NB4 (cell line): ENCODE results near the gene POU4F1.

Source experiments
- DNase-seq: peaks from one replicate; pipeline ENCODE4 v3.0.0; 2010; ENCODE audit warnings: low read depth
- H3K4me3 ChIP-seq: one replicate; pipeline ENCODE4 v1.5.1; 2011; ENCODE audit warnings: mild to moderate bottlenecking, low read depth, low read length, moderate library complexity
- CTCF ChIP-seq: IDR thresholded peaks from one replicate; pipeline ENCODE4 v1.5.1; 2012; ENCODE audit warnings: low read depth, low read length
- MAX ChIP-seq: IDR thresholded peaks from 2 replicates; pipeline ENCODE4 v1.6.1; 2011; ENCODE audit warnings: low read depth, low read length
- MYC ChIP-seq: IDR thresholded peaks from 2 replicates; pipeline ENCODE4 v1.6.1; 2011; ENCODE audit warnings: low read depth, low read length
- POLR2A ChIP-seq: IDR thresholded peaks from 2 replicates; pipeline ENCODE4 v1.6.1; 2011; ENCODE audit warnings: mild to moderate bottlenecking; ENCODE audit not compliant: insufficient read length; ENCODE audit errors: extremely low read depth

POU4F1 gene

DNA sequence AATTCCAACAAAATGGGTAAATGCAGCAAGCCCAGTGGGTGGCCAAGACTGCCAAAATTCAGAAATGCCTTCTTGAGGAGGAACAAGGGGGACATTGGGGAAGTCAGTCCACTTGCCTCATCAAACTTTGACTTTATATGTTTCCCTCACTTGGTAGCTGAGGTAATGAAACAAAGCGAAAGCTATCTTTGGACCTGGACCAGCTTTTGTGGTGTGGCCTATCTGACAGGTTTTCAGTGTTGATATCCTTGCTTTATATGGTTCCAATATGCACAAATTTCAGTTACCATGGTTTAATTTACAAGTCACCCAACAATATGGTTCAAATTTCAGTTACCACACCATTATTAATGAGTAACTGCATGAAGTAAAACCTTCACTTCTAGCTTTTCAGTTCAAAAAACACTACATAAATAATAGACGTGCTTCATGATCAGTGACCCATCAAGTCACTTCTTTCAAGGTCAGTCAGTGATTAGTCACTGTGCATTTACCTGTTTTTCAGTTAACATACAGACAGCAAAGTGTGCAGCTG is 17.7 kb upstream of the POU4F1 start:
- H3K4me3 ChIP-seq: no peak overlapping the region
- DNase-seq: no peak
- TF ChIP-seq CTCF (no peak), MYC (no peak), POLR2A (no peak), MAX (no peak)

- no peak for DNase-seq
- no peak for TF ChIP-seq MYC
- TF ChIP-seq CTCF: no peak
- TF ChIP-seq POLR2A: no peak
- TF ChIP-seq MAX: no peak
- H3K4me3 ChIP-seq: no peak overlapping the region
These were observed 15.1 kb upstream of the POU4F1 start for GRCh38 chr13:78618411-78618810.

DNA sequence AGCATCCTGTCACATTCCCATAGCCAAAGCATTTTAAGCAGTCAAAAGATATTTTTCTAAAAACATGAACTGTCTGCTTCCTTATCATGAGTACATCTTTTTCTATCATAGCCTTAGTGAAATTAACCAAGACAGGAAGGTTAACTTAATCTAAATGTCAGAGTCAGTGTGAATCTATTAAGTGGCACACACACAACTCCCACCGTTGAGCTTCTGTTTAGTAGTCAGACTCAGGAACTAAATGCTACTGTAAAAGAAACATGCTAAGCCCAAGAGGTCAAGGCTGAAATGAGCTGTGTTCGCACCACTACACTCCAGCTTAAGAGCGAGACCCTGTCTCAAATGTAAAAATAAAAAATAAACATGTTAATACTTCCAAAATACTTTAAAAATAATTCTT is 7.7 kb upstream of the POU4F1 start:
- TF ChIP-seq MAX (no peak), MYC (no peak), CTCF (no peak), POLR2A (no peak)
- no peak for DNase-seq
- H3K4me3 ChIP-seq: no peak overlapping the region

- DNase-seq: no peak
- no peak for TF ChIP-seq MYC
- no peak for TF ChIP-seq CTCF
- no peak for TF ChIP-seq MAX
- no peak for TF ChIP-seq POLR2A
- no peak overlapping the region for H3K4me3 ChIP-seq
These were observed 7.1 kb upstream of the POU4F1 start for GRCh38 chr13:78610381-78610883.

DNA sequence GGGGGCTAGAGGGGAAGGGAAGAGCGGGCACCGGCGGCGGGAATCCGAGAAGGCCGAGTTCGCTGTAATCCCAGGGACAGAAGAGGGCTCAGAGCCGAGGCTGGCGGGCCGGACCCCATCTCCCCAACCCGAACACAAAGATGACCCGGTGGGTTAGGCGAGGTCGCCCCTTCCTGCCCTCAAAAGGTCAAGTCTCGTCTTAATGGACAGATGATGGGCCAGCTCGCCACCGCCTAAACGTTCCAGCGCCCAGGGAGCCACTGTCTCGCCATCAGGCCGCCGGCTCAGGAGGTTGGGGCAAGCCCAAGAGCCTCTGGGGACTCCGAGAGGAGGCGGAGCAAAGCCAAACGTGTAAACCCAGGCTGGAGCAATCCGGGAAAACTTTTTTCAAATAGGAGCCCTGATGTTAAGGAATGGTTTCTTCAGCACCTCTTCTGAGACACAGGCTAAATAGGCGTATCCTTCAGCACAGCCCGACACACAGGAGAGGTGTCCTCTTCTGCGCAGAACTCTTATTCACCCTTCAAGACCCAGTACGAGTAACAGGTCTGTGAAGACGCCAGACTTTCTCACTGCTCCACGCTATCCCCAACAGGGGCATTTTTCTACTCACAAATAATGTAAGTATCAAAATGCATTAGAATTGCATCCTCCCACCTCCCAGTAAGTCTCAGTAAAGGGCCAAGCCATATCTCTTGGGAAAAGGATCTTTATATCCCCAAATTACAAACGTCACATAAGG is 6.3 kb upstream of the POU4F1 start:
- no peak overlapping the region for H3K4me3 ChIP-seq
- no peak for DNase-seq
- TF ChIP-seq MAX (no peak), MYC (no peak)

DNA sequence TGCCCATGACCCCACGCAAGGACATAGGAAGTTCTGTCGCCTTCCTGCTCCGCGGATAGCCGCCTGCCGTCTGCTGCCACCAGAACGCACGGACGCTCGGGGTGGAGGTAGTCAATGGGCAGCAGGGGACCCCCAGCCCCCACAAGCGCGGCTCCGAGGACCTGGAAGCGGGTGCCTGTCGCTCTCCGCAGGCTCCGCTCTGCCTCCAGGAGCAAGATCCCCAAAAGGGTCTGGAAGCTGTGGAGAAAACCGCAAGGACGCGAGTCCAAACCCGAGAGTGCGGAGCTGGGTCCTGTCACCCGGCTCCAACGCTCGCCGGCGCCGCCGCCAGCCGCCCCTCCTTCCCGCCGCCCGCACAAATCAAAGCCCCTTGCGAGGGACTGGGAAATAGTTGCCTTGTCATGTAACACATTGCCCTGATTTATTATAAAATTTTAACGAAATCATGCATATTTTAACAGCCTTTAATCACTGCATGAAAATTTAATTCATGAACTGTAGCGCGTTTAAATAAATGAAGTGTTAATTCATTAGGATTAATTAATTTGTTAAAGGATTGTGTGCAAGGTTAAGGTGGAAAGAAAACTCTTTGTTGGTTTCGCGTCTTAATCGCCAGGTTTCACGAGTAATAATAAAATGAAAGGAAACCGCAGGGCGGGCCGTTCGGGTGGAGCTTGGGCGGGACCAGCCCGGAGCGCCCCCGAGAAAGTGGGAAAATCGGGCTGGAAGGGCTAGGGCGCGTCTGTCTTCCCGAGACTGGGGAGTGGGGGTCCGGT is 5.5 kb upstream of the POU4F1 start:
- TF ChIP-seq CTCF: no peak
- no peak for TF ChIP-seq MAX
- TF ChIP-seq MYC: no peak
- TF ChIP-seq POLR2A: no peak
- H3K4me3 ChIP-seq: no peak overlapping the region
- DNase-seq: no peak
